HEK293 (cell line): ENCODE measurements around the gene CDH23.
A peak's percentile ranks its signal among the peaks of the same experiment; 100 is the strongest.

Experiments
- CTCF ChIA-PET: fragments of 350-600 bp; formaldehyde crosslinking; extraction: SDS; loops from one replicate; lab custom pipeline; 2021; ENCODE audit warnings: antibody characterized with exemption; lab: Yijun Ruan, JAX
- POLR2A ChIA-PET: fragments of 300-600 bp; formaldehyde crosslinking; extraction: SDS; loops from one replicate; lab custom pipeline; 2020; ENCODE audit warnings: antibody characterized with exemption, inconsistent platforms; lab: Yijun Ruan, JAX
- H3K27ac ChIP-seq: fragments of 200-500 bp; sonication (Bioruptor generic); 2 replicates; pipeline ENCODE4 v1.5.1; 2014; ENCODE audit warnings: low read depth, low read length, control low read depth, inconsistent platforms; ENCODE audit errors: extremely low read depth
- H3K36me3 ChIP-seq, 2 experiments: fragments of 200-500 bp in 1 of 2; sonication (Bioruptor generic) in 1 of 2; 1 replicate in 1 of 2; 2 replicates in 1 of 2; pipeline ENCODE4 v1.5.1; 2014 to 2017; ENCODE audit warnings: inconsistent platforms in 2 of 2, low read length in 2 of 2; ENCODE audit not compliant: control insufficient read depth in 2 of 2, insufficient read depth in 1 of 2
- H3K4me1 ChIP-seq: fragments of 200-500 bp; sonication (Bioruptor generic); 2 replicates; pipeline ENCODE4 v1.5.1; 2014; ENCODE audit warnings: mild to moderate bottlenecking, low read length, inconsistent platforms; ENCODE audit not compliant: control insufficient read depth, insufficient read depth
- H3K4me3 ChIP-seq: 2 replicates; pipeline ENCODE4 v1.5.1; 2011; ENCODE audit warnings: low read depth, mild to moderate bottlenecking, control low read depth, low read length, moderate library complexity
- H3K9me3 ChIP-seq: fragments of 200-500 bp; sonication (Bioruptor generic); 2 replicates; pipeline ENCODE4 v1.5.1; 2014; ENCODE audit warnings: low read depth, low read length, inconsistent platforms; ENCODE audit not compliant: control insufficient read depth, insufficient read depth
- GFI1B ChIP-seq: fragments of 450-650 bp; formaldehyde crosslinking; IDR thresholded peaks from 2 replicates; pipeline ENCODE4 v1.5.1; 2016; ENCODE audit warnings: missing biosample characterization, missing genetic modification characterization
- IKZF3 ChIP-seq: fragments of 450-650 bp; IDR thresholded peaks from 2 replicates; pipeline ENCODE4 v1.5.0; 2018; ENCODE audit warnings: missing biosample characterization, mild to moderate bottlenecking, missing genetic modification characterization, moderate library complexity
- OVOL3 ChIP-seq: fragments of 450-650 bp; formaldehyde crosslinking; IDR thresholded peaks from 2 replicates; pipeline ENCODE4 v1.5.1; 2016; ENCODE audit warnings: missing biosample characterization, missing genetic modification characterization
- PATZ1 ChIP-seq: fragments of 450-650 bp; formaldehyde crosslinking; IDR thresholded peaks from 2 replicates; pipeline ENCODE4 v1.5.1; 2016; ENCODE audit warnings: missing biosample characterization, missing genetic modification characterization
- PBX3 ChIP-seq: sonication (generic); formaldehyde crosslinking; IDR thresholded peaks from 2 replicates; pipeline ENCODE4 v1.8.1; 2022; ENCODE audit warnings: mild to moderate bottlenecking, moderate library complexity, missing genetic modification reagents
- ZBTB48 ChIP-seq: fragments of 450-650 bp; formaldehyde crosslinking; IDR thresholded peaks from 2 replicates; pipeline ENCODE4 v1.5.1; 2016; ENCODE audit warnings: missing biosample characterization, missing genetic modification characterization
- ZNF121 ChIP-seq: fragments of 450-650 bp; formaldehyde crosslinking; IDR thresholded peaks from 2 replicates; pipeline ENCODE4 v1.5.1; 2016; ENCODE audit warnings: missing biosample characterization, missing genetic modification characterization
- ZNF350 ChIP-seq: fragments of 450-650 bp; formaldehyde crosslinking; IDR thresholded peaks from 2 replicates; pipeline ENCODE4 v1.5.0; 2017; ENCODE audit warnings: missing biosample characterization, mild to moderate bottlenecking, missing genetic modification characterization
- ZNF473 ChIP-seq: fragments of 450-650 bp; formaldehyde crosslinking; IDR thresholded peaks from 2 replicates; pipeline ENCODE4 v1.5.1; 2017; ENCODE audit warnings: missing biosample characterization, missing genetic modification characterization
- ZNF561 ChIP-seq: fragments of 450-650 bp; IDR thresholded peaks from 2 replicates; pipeline ENCODE4 v1.5.1; 2018; ENCODE audit warnings: missing biosample characterization, missing genetic modification characterization, borderline replicate concordance
- ZNF623 ChIP-seq: fragments of 450-650 bp; formaldehyde crosslinking; IDR thresholded peaks from 2 replicates; pipeline ENCODE4 v1.5.1; 2016; ENCODE audit warnings: missing biosample characterization, missing genetic modification characterization
- ZNF626 ChIP-seq: fragments of 450-650 bp; sonication (Bioruptor Pico); formaldehyde crosslinking; IDR thresholded peaks from 2 replicates; pipeline ENCODE4 v1.5.1; 2018; ENCODE audit warnings: missing biosample characterization, missing genetic modification characterization, inconsistent platforms
- ZNF777 ChIP-seq: fragments of 450-650 bp; formaldehyde crosslinking; IDR thresholded peaks from 2 replicates; pipeline ENCODE4 v1.5.1; 2017; ENCODE audit warnings: missing biosample characterization, missing genetic modification characterization, borderline replicate concordance
- ZNF837 ChIP-seq: fragments of 450-650 bp; formaldehyde crosslinking; IDR thresholded peaks from 2 replicates; pipeline ENCODE4 v1.5.1; 2016; ENCODE audit warnings: missing biosample characterization, missing genetic modification characterization
- ZSCAN16 ChIP-seq: fragments of 450-650 bp; formaldehyde crosslinking; IDR thresholded peaks from 2 replicates; pipeline ENCODE4 v1.5.1; 2016; ENCODE audit warnings: missing biosample characterization, missing genetic modification characterization
- ZSCAN23 ChIP-seq: fragments of 450-650 bp; formaldehyde crosslinking; IDR thresholded peaks from 2 replicates; pipeline ENCODE4 v1.5.1; 2016; ENCODE audit warnings: missing biosample characterization, missing genetic modification characterization
- TF ChIP-seq, protein P1 (sequence below): fragments of 450-650 bp; formaldehyde crosslinking; IDR thresholded peaks from 2 replicates; pipeline ENCODE4 v1.5.1; 2016; ENCODE audit warnings: missing biosample characterization, missing genetic modification characterization
- TF ChIP-seq, protein P2 (sequence below): fragments of 450-650 bp; formaldehyde crosslinking; IDR thresholded peaks from 2 replicates; pipeline ENCODE4 v1.5.1; 2016; ENCODE audit warnings: missing biosample characterization, missing genetic modification characterization

The CDH23 gene

DNA sequence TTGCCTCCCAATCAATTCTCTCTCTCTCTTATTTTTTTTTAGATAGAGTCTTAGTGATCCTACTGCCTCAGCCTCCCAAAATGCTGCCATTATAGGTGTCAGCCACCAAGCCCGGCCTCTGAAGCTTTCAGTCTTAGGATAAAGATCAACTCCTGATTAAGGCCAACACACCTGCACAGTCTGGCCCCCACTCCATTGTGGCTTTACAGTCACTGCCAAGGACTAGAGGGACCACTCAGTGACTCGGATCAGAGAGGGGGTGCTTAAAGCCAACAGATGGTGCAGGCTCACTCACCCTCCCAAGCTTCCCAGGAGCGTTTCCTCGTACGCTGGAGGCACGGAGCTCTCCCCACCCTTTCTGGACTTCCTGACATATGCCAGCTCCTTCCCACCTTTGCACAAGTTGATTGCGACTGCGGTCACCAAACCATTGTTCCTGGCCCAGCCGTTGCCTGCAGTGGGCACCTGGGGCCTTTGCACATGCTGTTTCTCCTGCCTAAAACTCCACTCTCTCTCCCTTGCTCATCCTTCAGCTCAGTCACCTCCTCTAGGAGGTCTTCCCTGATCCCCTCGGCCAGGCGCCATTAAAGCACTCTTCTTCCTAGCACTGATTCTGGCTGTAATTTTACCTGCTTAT is 1.7 kb upstream of the CDH23 start:
- Histone ChIP-seq H3K27ac (no peak overlapping the region), H3K9me3 (no peaks in the 10 kb centered on the region), H3K4me3 (no peak overlapping the region), H3K4me1 (peaks cover 4% of the 10 kb centered on the region; the same call in 1 of the 2 replicates), H3K36me3 (no peaks in the 10 kb centered on the region)
- CTCF ChIA-PET, result interaction anchor here (0.7 to 2.0 kb wide), 7 partner anchors 11 to 398 kb away, joined by 3 to 12 read pairs (median 4); no protein-coding TSS in a partner anchor
- POLR2A ChIA-PET, result no interaction called here
- peak; percentile 75 for TF ChIP-seq ZNF623
- no peak for TF ChIP-seq ZNF121 (tag by site-specific recombination)

DNA sequence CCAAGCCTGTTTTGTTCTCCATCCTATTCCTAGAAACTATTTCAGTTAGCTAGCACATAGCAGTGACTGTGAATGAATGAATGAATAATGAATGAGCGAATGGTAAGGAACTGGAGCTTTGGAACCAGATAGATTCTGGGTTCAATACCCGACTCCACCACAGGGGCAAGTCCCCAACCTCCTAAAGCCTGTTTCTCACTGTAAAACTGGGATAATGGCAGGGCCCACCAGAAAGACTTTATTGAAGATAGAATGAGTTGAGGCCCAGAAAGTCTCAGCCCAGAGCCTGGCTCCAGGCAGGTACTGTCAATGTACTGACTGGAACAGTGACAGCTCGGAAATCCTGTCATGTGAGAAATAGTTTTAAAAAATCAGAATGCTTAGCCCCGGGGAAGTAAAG is 1.1 kb upstream of the CDH23 start:
- POLR2A ChIA-PET, result interaction anchor here (1.5 kb wide), 1 partner anchor 313 kb away, joined by 3 read pairs; no protein-coding TSS in a partner anchor
- CTCF ChIA-PET, result interaction anchor here (0.6 to 2.0 kb wide), 9 partner anchors 9 to 397 kb away, joined by 3 to 12 read pairs (median 3); no protein-coding TSS in a partner anchor
- no peak for TF ChIP-seq ZNF777 (tag by site-specific recombination)
- no peak for TF ChIP-seq ZBTB48 (tag by site-specific recombination)
- no peak for TF ChIP-seq GFI1B (tag by site-specific recombination)
- no peak for TF ChIP-seq OVOL3 (tag by site-specific recombination)
- TF ChIP-seq, protein P1, sequence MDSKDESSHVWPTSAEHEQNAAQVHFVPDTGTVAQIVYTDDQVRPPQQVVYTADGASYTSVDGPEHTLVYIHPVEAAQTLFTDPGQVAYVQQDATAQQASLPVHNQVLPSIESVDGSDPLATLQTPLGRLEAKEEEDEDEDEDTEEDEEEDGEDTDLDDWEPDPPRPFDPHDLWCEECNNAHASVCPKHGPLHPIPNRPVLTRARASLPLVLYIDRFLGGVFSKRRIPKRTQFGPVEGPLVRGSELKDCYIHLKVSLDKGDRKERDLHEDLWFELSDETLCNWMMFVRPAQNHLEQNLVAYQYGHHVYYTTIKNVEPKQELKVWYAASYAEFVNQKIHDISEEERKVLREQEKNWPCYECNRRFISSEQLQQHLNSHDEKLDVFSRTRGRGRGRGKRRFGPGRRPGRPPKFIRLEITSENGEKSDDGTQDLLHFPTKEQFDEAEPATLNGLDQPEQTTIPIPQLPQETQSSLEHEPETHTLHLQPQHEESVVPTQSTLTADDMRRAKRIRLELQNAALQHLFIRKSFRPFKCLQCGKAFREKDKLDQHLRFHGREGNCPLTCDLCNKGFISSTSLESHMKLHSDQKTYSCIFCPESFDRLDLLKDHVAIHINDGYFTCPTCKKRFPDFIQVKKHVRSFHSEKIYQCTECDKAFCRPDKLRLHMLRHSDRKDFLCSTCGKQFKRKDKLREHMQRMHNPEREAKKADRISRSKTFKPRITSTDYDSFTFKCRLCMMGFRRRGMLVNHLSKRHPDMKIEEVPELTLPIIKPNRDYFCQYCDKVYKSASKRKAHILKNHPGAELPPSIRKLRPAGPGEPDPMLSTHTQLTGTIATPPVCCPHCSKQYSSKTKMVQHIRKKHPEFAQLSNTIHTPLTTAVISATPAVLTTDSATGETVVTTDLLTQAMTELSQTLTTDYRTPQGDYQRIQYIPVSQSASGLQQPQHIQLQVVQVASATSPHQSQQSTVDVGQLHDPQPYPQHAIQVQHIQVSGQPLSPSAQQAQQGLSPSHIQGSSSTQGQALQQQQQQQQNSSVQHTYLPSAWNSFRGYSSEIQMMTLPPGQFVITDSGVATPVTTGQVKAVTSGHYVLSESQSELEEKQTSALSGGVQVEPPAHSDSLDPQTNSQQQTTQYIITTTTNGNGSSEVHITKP, result no peak
- TF ChIP-seq ZNF561 (tag by site-specific recombination), result no peak
- no peak for TF ChIP-seq ZNF837 (tag by site-specific recombination)
- no peak for TF ChIP-seq PBX3 (CRISPR knock-in tag)
- no peak for TF ChIP-seq ZNF473
- no peak for TF ChIP-seq PATZ1 (tag by site-specific recombination)
- no peak for TF ChIP-seq ZNF626 (tag by site-specific recombination)
- TF ChIP-seq, protein P2, sequence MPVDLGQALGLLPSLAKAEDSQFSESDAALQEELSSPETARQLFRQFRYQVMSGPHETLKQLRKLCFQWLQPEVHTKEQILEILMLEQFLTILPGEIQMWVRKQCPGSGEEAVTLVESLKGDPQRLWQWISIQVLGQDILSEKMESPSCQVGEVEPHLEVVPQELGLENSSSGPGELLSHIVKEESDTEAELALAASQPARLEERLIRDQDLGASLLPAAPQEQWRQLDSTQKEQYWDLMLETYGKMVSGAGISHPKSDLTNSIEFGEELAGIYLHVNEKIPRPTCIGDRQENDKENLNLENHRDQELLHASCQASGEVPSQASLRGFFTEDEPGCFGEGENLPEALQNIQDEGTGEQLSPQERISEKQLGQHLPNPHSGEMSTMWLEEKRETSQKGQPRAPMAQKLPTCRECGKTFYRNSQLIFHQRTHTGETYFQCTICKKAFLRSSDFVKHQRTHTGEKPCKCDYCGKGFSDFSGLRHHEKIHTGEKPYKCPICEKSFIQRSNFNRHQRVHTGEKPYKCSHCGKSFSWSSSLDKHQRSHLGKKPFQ (tag by site-specific recombination), result no peak
- TF ChIP-seq IKZF3 (tag by site-specific recombination), result no peak
- no peak for TF ChIP-seq ZSCAN16 (tag by site-specific recombination)
- no peak for TF ChIP-seq ZSCAN23 (tag by site-specific recombination)
- TF ChIP-seq ZNF350, result no peak
- no peak overlapping the region for H3K27ac ChIP-seq
- no peaks in the 10 kb centered on the region for H3K9me3 ChIP-seq
- peaks cover 4% of the 10 kb centered on the region; the same call in 1 of the 2 replicates for H3K4me1 ChIP-seq
- no peaks in the 10 kb centered on the region for H3K36me3 ChIP-seq
- no peak overlapping the region for H3K4me3 ChIP-seq
